Common myeloid progenitor, CD34-positive (primary cell): ENCODE measurements around the gene LRRFIP2.

ENCODE experiments used
- CTCF ChIA-PET: fragments of 350-600 bp; sonication (Branson Sonifier 250); formaldehyde crosslinking; loops from one replicate; lab custom pipeline; 2021; ENCODE audit warnings: antibody characterized with exemption; lab: Charles Lee
- POLR2A ChIA-PET: fragments of 350-600 bp; sonication (Branson Sonifier 250); formaldehyde crosslinking; loops from one replicate; lab custom pipeline; 2021; ENCODE audit warnings: antibody characterized with exemption; lab: Charles Lee
- DNase-seq, 3 donors: peaks; one replicate each; pipeline versions ENCODE4 v3.0.0 to v3.0.0-alpha.2; 2013
- H3K27ac ChIP-seq, 2 experiments: 1 replicate in 1 of 2; 2 replicates in 1 of 2; pipeline ENCODE4 v1.7.0; 2013; ENCODE audit warnings: inconsistent platforms in 2 of 2, low read length in 2 of 2, mild to moderate bottlenecking in 2 of 2, low read depth in 1 of 2, moderate library complexity in 1 of 2; ENCODE audit not compliant: severe bottlenecking in 2 of 2, insufficient read depth in 1 of 2, poor library complexity in 1 of 2
- H3K27me3 ChIP-seq, 5 experiments: replicated peaks in 2 of 5; 1 replicate in 3 of 5; 2 replicates in 2 of 5; pipeline versions ENCODE4 v1.6.1 to v1.7.0; 2013; ENCODE audit warnings: low read length in 4 of 5, mild to moderate bottlenecking in 2 of 5, moderate library complexity in 2 of 5, inconsistent platforms in 1 of 5; ENCODE audit not compliant: insufficient read depth in 5 of 5, control insufficient read depth in 4 of 5
- H3K36me3 ChIP-seq, 4 experiments: 1 replicate in 2 of 4; 2 replicates in 2 of 4; pipeline versions ENCODE4 v1.6.1 to v1.7.0; 2013; ENCODE audit warnings: low read length in 3 of 4, control low read depth in 1 of 4, mild to moderate bottlenecking in 1 of 4; ENCODE audit not compliant: control insufficient read depth in 4 of 4, insufficient read depth in 4 of 4
- H3K4me1 ChIP-seq, 4 experiments: 1 replicate in 3 of 4; 2 replicates in 1 of 4; pipeline versions ENCODE4 v1.6.1 to v1.7.1; 2013; ENCODE audit warnings: low read length in 3 of 4, mild to moderate bottlenecking in 3 of 4, control low read depth in 1 of 4, inconsistent platforms in 1 of 4, moderate library complexity in 1 of 4; ENCODE audit not compliant: control insufficient read depth in 4 of 4, insufficient read depth in 4 of 4; ENCODE audit errors: control extremely low read depth in 1 of 4
- H3K4me3 ChIP-seq, 7 experiments: 1 replicate in 4 of 7; 2 replicates in 3 of 7; pipeline versions ENCODE4 v1.5.1 to v1.7.0; 2013; ENCODE audit warnings: mild to moderate bottlenecking in 7 of 7, low read length in 6 of 7, moderate library complexity in 6 of 7, inconsistent platforms in 2 of 7, low read depth in 2 of 7, control low read depth in 1 of 7; ENCODE audit not compliant: insufficient read depth in 4 of 7, control insufficient read depth in 1 of 7; ENCODE audit errors: extremely low read depth in 1 of 7
- H3K9me3 ChIP-seq, 5 experiments: 1 replicate in 4 of 5; 2 replicates in 1 of 5; pipeline versions ENCODE4 v1.6.1 to v1.7.1; 2013; ENCODE audit warnings: low read length in 4 of 5, mild to moderate bottlenecking in 2 of 5, inconsistent platforms in 1 of 5, low read depth in 1 of 5, moderate library complexity in 1 of 5; ENCODE audit not compliant: control insufficient read depth in 4 of 5, insufficient read depth in 2 of 5; ENCODE audit errors: control extremely low read depth in 1 of 5
- WGBS: methylation state at CpG from one replicate; pipeline ENCODE4 v1.1.5; 2013; ENCODE audit not compliant: insufficient coverage; 5-methylcytosine and 5-hydroxymethylcytosine counted together

The LRRFIP2 gene

GRCh38 chr3:37100411-37100810, 74.0 kb downstream of the LRRFIP2 start:
- ChIA-PET POLR2A (no interaction called here), CTCF (no interaction called here)
- H3K4me3 ChIP-seq = no peak overlapping the region
- H3K9me3 ChIP-seq = no peaks in the 10 kb centered on the region
- H3K27me3 ChIP-seq = no peaks in the 10 kb centered on the region
- WGBS = 100% methylated on average over 1 of the region's 1 CpG
- H3K36me3 ChIP-seq = no peaks in the 10 kb centered on the region
- peaks cover 0 to 13% (median 7%) of the 10 kb centered on the region in 4 experiments for H3K4me1 ChIP-seq
- no peak for DNase-seq
- H3K27ac ChIP-seq = no peak overlapping the region

- no peak for DNase-seq
- Histone ChIP-seq H3K9me3 (no peaks in the 10 kb centered on the region), H3K27ac (no peak overlapping the region), H3K4me3 (no peak overlapping the region), H3K36me3 (no peaks in the 10 kb centered on the region), H3K4me1 (peaks cover 0 to 13% (median 7%) of the 10 kb centered on the region in 4 experiments), H3K27me3 (no peaks in the 10 kb centered on the region)
- POLR2A ChIA-PET = no interaction called here
- CTCF ChIA-PET = interaction anchor here (0.6 to 0.8 kb wide), 2 partner anchors 9 to 132 kb away, joined by 3 to 4 read pairs; no protein-coding TSS in a partner anchor
Measured at GRCh38 chr3:37099469-37099868, 74.9 kb downstream of the LRRFIP2 start.

- Histone ChIP-seq H3K4me3 (no peak overlapping the region), H3K9me3 (no peaks in the 10 kb centered on the region), H3K27me3 (no peaks in the 10 kb centered on the region), H3K27ac (no peak overlapping the region), H3K36me3 (no peaks in the 10 kb centered on the region), H3K4me1 (peaks cover 0 to 11% (median 7%) of the 10 kb centered on the region in 4 experiments)
- no peak for DNase-seq
- WGBS = 100% methylated on average over 2 of the region's 2 CpGs
- POLR2A ChIA-PET = no interaction called here
- CTCF ChIA-PET = interaction anchor here (0.6 to 0.8 kb wide), 2 partner anchors 10 to 133 kb away, joined by 3 to 4 read pairs; no protein-coding TSS in a partner anchor
Measured at GRCh38 chr3:37098884-37099283, 75.5 kb downstream of the LRRFIP2 start.

DNA sequence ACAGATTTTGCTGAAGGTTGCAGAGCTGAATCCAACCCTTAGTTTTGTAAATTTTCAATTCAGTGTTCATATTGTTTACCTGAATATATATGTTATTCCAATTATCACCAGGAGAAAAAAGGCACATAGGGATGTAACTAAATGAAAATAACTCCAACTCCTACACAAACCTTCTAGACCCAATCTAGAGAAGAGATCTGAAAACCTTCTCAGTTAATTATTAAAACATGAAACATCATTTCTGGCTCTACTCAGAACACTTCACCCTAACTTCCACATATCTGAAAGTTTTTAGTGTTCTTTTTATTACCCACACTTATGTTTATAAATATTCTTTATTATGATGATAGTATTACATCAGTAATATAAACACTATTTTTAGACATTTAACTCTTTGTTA, 76.6 kb downstream of the LRRFIP2 start:
- Histone ChIP-seq H3K36me3 (peaks cover 0 to 8% (median 3%) of the 10 kb centered on the region in 4 experiments), H3K9me3 (no peaks in the 10 kb centered on the region), H3K4me1 (peaks cover 0 to 3% (median 1%) of the 10 kb centered on the region in 4 experiments), H3K27ac (no peak overlapping the region), H3K27me3 (no peaks in the 10 kb centered on the region), H3K4me3 (no peak overlapping the region)
- ChIA-PET CTCF (interaction anchor here (1.0 kb wide), 1 partner anchor 9 kb away, joined by 3 read pairs; no protein-coding TSS in a partner anchor), POLR2A (no interaction called here)
- DNase-seq = no peak

GRCh38 chr3:37096975-37097374, 77.4 kb downstream of the LRRFIP2 start:
- H3K4me1 ChIP-seq = peaks cover 0 to 3% (median 1%) of the 10 kb centered on the region in 4 experiments
- no peaks in the 10 kb centered on the region for H3K9me3 ChIP-seq
- CTCF ChIA-PET = interaction anchor here (1.0 kb wide), 1 partner anchor 9 kb away, joined by 3 read pairs; no protein-coding TSS in a partner anchor
- POLR2A ChIA-PET = no interaction called here
- peak in 2 of 3 donors; percentile 28 to 52 for DNase-seq
- H3K4me3 ChIP-seq = no peak overlapping the region
- H3K36me3 ChIP-seq = peaks cover 0 to 12% (median 5%) of the 10 kb centered on the region in 4 experiments
- H3K27ac ChIP-seq = no peak overlapping the region
- no peaks in the 10 kb centered on the region for H3K27me3 ChIP-seq
- WGBS = no CpG with 5 or more reads among the region's 1 CpG

GRCh38 chr3:37096288-37096687, 78.1 kb downstream of the LRRFIP2 start:
- Histone ChIP-seq H3K27ac (no peak overlapping the region), H3K36me3 (peaks cover 0 to 15% (median 6%) of the 10 kb centered on the region in 4 experiments), H3K4me1 (peaks cover 0 to 3% (median 1%) of the 10 kb centered on the region in 4 experiments), H3K4me3 (no peak overlapping the region), H3K27me3 (no peaks in the 10 kb centered on the region), H3K9me3 (no peaks in the 10 kb centered on the region)
- CTCF ChIA-PET = no interaction called here
- no CpG with 5 or more reads among the region's 1 CpG for WGBS
- POLR2A ChIA-PET = no interaction called here
- DNase-seq = no peak

GRCh38 chr3:37094636-37095035, 79.7 kb downstream of the LRRFIP2 start:
- ChIA-PET CTCF (interaction anchor here (1.1 kb wide), 1 partner anchor 9 kb away, joined by 4 read pairs; no protein-coding TSS in a partner anchor), POLR2A (no interaction called here)
- Histone ChIP-seq H3K27me3 (no peaks in the 10 kb centered on the region), H3K9me3 (no peaks in the 10 kb centered on the region), H3K4me3 (no peak overlapping the region), H3K36me3 (peaks cover 7 to 23% (median 11%) of the 10 kb centered on the region in 4 experiments), H3K4me1 (peaks cover 0 to 3% (median 1%) of the 10 kb centered on the region in 4 experiments), H3K27ac (peak overlapping the region in 1 of 2 experiments; percentile 26)
- WGBS = 47% methylated on average over 2 of the region's 3 CpGs
- DNase-seq = peak in 2 of 3 donors; percentile 36 to 53
